DOHH2 (cell line): Measurements from ENCODE around the gene FGD6.

ENCODE experiments used
- H3F3A ChIP-seq: fragments of 200-600 bp; sonication (generic), shearing (Covaris generic); 2 replicates; pipeline ENCODE4 v1.6.0; 2016; ENCODE audit warnings: antibody characterized with exemption, mild to moderate bottlenecking; ENCODE audit not compliant: control insufficient read depth, insufficient read depth
- H3K27ac ChIP-seq: fragments of 200-600 bp; sonication (generic); 2 replicates; pipeline ENCODE4 v1.5.1; 2014; ENCODE audit warnings: low read depth, mild to moderate bottlenecking, low read length, moderate library complexity
- H3K27me3 ChIP-seq: fragments of 200-600 bp; sonication (generic); 2 replicates; pipeline ENCODE4 v1.6.1; 2014; ENCODE audit warnings: mild to moderate bottlenecking, low read length, mixed read lengths; ENCODE audit not compliant: control insufficient read depth
- H3K36me3 ChIP-seq: fragments of 200-600 bp; sonication (generic); 2 replicates; pipeline ENCODE4 v1.6.1; 2014; ENCODE audit warnings: mild to moderate bottlenecking, low read length, moderate library complexity, mixed read lengths; ENCODE audit not compliant: control insufficient read depth
- H3K4me1 ChIP-seq: fragments of 200-600 bp; sonication (generic); 2 replicates; pipeline ENCODE4 v1.6.1; 2014; ENCODE audit warnings: mild to moderate bottlenecking, low read length, mixed read lengths; ENCODE audit not compliant: control insufficient read depth
- H3K4me2 ChIP-seq: fragments of 200-600 bp; sonication (generic); 2 replicates; pipeline ENCODE4 v1.6.0; 2014; ENCODE audit warnings: mild to moderate bottlenecking, low read length, moderate library complexity
- H3K4me3 ChIP-seq: fragments of 200-600 bp; sonication (generic); 2 replicates; pipeline ENCODE4 v1.5.1; 2014; ENCODE audit warnings: mild to moderate bottlenecking, low read length, mixed read lengths
- H3K79me2 ChIP-seq: fragments of 200-600 bp; sonication (generic); 2 replicates; pipeline ENCODE4 v1.6.1; 2014; ENCODE audit warnings: mild to moderate bottlenecking, low read length, mixed read lengths; ENCODE audit not compliant: control insufficient read depth
- H3K9me2 ChIP-seq: fragments of 200-600 bp; sonication (generic); replicated peaks from 2 replicates; pipeline ENCODE4 v1.6.1; 2014; ENCODE audit warnings: mild to moderate bottlenecking, low read length, mixed read lengths; ENCODE audit not compliant: control insufficient read depth
- H3K9me3 ChIP-seq: fragments of 200-600 bp; sonication (generic); 2 replicates; pipeline ENCODE4 v1.6.1; 2014; ENCODE audit warnings: antibody characterized with exemption, low read length, mixed read lengths; ENCODE audit not compliant: control insufficient read depth, insufficient read depth
- H4K20me1 ChIP-seq: fragments of 200-600 bp; sonication (generic); 2 replicates; pipeline ENCODE4 v1.6.0; 2014; ENCODE audit warnings: low read depth, mild to moderate bottlenecking, antibody characterized with exemption, low read length, moderate library complexity; ENCODE audit not compliant: control insufficient read depth, insufficient read depth
- EZH2phosphoT487 ChIP-seq: fragments of 200-600 bp; sonication (generic); IDR thresholded peaks from 2 replicates; pipeline ENCODE4 v1.6.1; 2017; ENCODE audit warnings: borderline replicate concordance, mild to moderate bottlenecking, antibody characterized with exemption, low read length, moderate library complexity, mixed read lengths
- TF ChIP-seq, protein P1 (sequence below): fragments of 200-600 bp; sonication (generic); IDR thresholded peaks from one replicate; pipeline ENCODE4 v1.5.1; 2014; ENCODE audit warnings: antibody characterized with exemption, mild to moderate bottlenecking, low read depth, low read length; ENCODE audit not compliant: poor library complexity, severe bottlenecking

Gene FGD6

GRCh38 chr12:95151406-95151805 lies 65.9 kb downstream of the FGD6 start:
- TF ChIP-seq, protein P1, sequence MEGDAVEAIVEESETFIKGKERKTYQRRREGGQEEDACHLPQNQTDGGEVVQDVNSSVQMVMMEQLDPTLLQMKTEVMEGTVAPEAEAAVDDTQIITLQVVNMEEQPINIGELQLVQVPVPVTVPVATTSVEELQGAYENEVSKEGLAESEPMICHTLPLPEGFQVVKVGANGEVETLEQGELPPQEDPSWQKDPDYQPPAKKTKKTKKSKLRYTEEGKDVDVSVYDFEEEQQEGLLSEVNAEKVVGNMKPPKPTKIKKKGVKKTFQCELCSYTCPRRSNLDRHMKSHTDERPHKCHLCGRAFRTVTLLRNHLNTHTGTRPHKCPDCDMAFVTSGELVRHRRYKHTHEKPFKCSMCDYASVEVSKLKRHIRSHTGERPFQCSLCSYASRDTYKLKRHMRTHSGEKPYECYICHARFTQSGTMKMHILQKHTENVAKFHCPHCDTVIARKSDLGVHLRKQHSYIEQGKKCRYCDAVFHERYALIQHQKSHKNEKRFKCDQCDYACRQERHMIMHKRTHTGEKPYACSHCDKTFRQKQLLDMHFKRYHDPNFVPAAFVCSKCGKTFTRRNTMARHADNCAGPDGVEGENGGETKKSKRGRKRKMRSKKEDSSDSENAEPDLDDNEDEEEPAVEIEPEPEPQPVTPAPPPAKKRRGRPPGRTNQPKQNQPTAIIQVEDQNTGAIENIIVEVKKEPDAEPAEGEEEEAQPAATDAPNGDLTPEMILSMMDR: no peak
- TF ChIP-seq EZH2phosphoT487: no peak
- Histone ChIP-seq H3K4me3 (no peak overlapping the region), H3K27me3 (no peaks in the 10 kb centered on the region), H3K4me1 (no peaks in the 10 kb centered on the region), H3K4me2 (no peak overlapping the region), H3F3A (peaks cover 11% of the 10 kb centered on the region; the same call in 1 of the 2 replicates), H3K27ac (no peak overlapping the region), H3K79me2 (0 out of 2 replicates have a peak, but pooled peaks cover 3% of the 10 kb centered on the region), H3K9me3 (no peaks in the 10 kb centered on the region), H3K36me3 (peaks cover 63% of the 10 kb centered on the region), H3K9me2 (no peaks in the 10 kb centered on the region), H4K20me1 (no peaks in the 10 kb centered on the region)

- Histone ChIP-seq H3K27ac (no peak overlapping the region), H3K9me2 (no peaks in the 10 kb centered on the region), H3K9me3 (no peaks in the 10 kb centered on the region), H3K27me3 (no peaks in the 10 kb centered on the region), H3K4me2 (no peak overlapping the region), H3K36me3 (peaks cover 69% of the 10 kb centered on the region), H4K20me1 (no peaks in the 10 kb centered on the region), H3K79me2 (0 out of 2 replicates have a peak, but pooled peaks cover 3% of the 10 kb centered on the region), H3F3A (peaks cover 11% of the 10 kb centered on the region; the same call in 1 of the 2 replicates), H3K4me1 (no peaks in the 10 kb centered on the region), H3K4me3 (no peak overlapping the region)
- TF ChIP-seq EZH2phosphoT487: no peak
- TF ChIP-seq, protein P1: no peak
These were observed 66.8 kb downstream of the FGD6 start for GRCh38 chr12:95150501-95150900.

- Histone ChIP-seq H3K9me2 (no peaks in the 10 kb centered on the region), H3K4me2 (no peak overlapping the region), H3K4me3 (no peak overlapping the region), H3K27me3 (no peaks in the 10 kb centered on the region), H3K79me2 (no peaks in the 10 kb centered on the region), H3K27ac (no peak overlapping the region), H4K20me1 (no peaks in the 10 kb centered on the region), H3K36me3 (peaks cover 58% of the 10 kb centered on the region), H3K4me1 (no peaks in the 10 kb centered on the region), H3K9me3 (no peaks in the 10 kb centered on the region), H3F3A (peaks cover 10% of the 10 kb centered on the region; the same call in 1 of the 2 replicates)
- TF ChIP-seq EZH2phosphoT487: no peak
- TF ChIP-seq, protein P1: no peak
These were observed 69.4 kb downstream of the FGD6 start for GRCh38 chr12:95147866-95148265.
